Left kidney (tissue), 2 donors: Measurements from ENCODE around the gene GPD2. TPM values are rescaled to one million over a fixed set of nuclear protein-coding genes. Genes with fewer than 3 reads are reported as not detected.

ENCODE experiments used
- DNase-seq: peaks from one replicate; pipeline ENCODE4 v3.0.0-alpha.2; 2013
- polyA plus RNA-seq: library from polyadenylated mRNA; unstranded; fragments of 120-200 nt; gene quantifications from one replicate; pipeline ENCODE4 v1.2.1, GENCODE V29; 2013; ENCODE audit not compliant: insufficient read length

GPD2 gene
- polyA plus RNA-seq, 1 donor = 24.6 TPM

- DNase-seq = no peak
These were observed 1.5 kb upstream of the GPD2 start for GRCh38 chr2:156434461-156435291.

- DNase-seq = peak; percentile 41
These were observed 822 bp upstream of the GPD2 start for GRCh38 chr2:156435396-156435717.

- DNase-seq = no peak
These were observed 412 bp downstream of the GPD2 start for GRCh38 chr2:156436497-156437085.

- DNase-seq = no peak
These were observed 1.2 kb downstream of the GPD2 start for GRCh38 chr2:156437272-156437930.

- no peak for DNase-seq
These were observed 1.8 kb downstream of the GPD2 start for GRCh38 chr2:156437931-156438410.

GRCh38 chr2:156443089-156443488, 6.9 kb downstream of the GPD2 start:
- no peak for DNase-seq

GRCh38 chr2:156445296-156446220, 9.4 kb downstream of the GPD2 start:
- DNase-seq = no peak

GRCh38 chr2:156447761-156448160, 11.6 kb downstream of the GPD2 start:
- DNase-seq = no peak

GRCh38 chr2:156448766-156449165, 12.6 kb downstream of the GPD2 start:
- no peak for DNase-seq

GRCh38 chr2:156452971-156453370, 16.8 kb downstream of the GPD2 start:
- no peak for DNase-seq

GRCh38 chr2:156455361-156455975, 19.3 kb downstream of the GPD2 start:
- no peak for DNase-seq

GRCh38 chr2:156456616-156457015, 20.4 kb downstream of the GPD2 start:
- no peak for DNase-seq

- no peak for DNase-seq
These were observed 21.6 kb downstream of the GPD2 start for GRCh38 chr2:156457523-156458517.

GRCh38 chr2:156459720-156460119, 23.5 kb downstream of the GPD2 start:
- DNase-seq = no peak

GRCh38 chr2:156464106-156464505, 27.9 kb downstream of the GPD2 start:
- DNase-seq = no peak

- no peak for DNase-seq
These were observed 29.4 kb downstream of the GPD2 start for GRCh38 chr2:156465573-156465972.

GRCh38 chr2:156466739-156467405, 30.7 kb downstream of the GPD2 start:
- DNase-seq = no peak

GRCh38 chr2:156470975-156471583, 34.9 kb downstream of the GPD2 start:
- DNase-seq = no peak

GRCh38 chr2:156471762-156472161, 35.6 kb downstream of the GPD2 start:
- no peak for DNase-seq
